ENCODE data around the gene MMP8.

Gene MMP8

DNA sequence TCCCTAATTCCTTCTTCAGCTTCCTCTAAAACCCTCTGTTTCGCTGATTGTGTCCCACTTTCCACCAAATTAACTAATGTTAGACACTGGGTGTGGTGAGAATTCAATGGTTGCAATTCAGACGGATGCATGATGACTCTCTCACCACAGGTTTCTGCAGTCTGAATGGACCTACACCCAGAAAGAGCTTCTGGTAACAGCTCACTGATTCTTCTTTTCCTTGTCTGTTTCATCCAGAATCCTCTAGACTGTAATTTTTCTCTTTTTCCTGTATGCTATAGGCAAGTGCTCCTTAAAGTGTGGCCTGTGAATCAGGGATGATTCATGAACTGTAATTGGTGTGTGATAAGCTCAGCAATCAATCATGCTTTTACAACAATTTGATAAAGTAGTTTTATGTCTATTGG is 37.6 kb upstream of the MMP8 start:
- no peaks in the 10 kb centered on the region for H3K9me3 ChIP-seq (ENCODE audit: control insufficient read depth, insufficient read depth, low read depth, low read length)
- no peaks in the 10 kb centered on the region for H3K4me1 ChIP-seq (ENCODE audit: control insufficient read depth, insufficient read depth, low read length)
- H3K27ac ChIP-seq (ENCODE audit: extremely low read depth, low read depth, low read length), result no peak overlapping the region
- TF ChIP-seq, protein P1, sequence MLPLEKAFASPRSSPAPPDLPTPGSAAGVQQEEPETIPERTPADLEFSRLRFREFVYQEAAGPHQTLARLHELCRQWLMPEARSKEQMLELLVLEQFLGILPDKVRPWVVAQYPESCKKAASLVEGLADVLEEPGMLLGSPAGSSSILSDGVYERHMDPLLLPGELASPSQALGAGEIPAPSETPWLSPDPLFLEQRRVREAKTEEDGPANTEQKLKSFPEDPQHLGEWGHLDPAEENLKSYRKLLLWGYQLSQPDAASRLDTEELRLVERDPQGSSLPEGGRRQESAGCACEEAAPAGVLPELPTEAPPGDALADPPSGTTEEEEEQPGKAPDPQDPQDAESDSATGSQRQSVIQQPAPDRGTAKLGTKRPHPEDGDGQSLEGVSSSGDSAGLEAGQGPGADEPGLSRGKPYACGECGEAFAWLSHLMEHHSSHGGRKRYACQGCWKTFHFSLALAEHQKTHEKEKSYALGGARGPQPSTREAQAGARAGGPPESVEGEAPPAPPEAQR (tag by site-specific recombination; IDR thresholded peaks at IDR 0.05), result no peak
- no peak for TF ChIP-seq ZSCAN23 (tag by site-specific recombination; IDR thresholded peaks at IDR 0.05)
- TF ChIP-seq, protein P2, sequence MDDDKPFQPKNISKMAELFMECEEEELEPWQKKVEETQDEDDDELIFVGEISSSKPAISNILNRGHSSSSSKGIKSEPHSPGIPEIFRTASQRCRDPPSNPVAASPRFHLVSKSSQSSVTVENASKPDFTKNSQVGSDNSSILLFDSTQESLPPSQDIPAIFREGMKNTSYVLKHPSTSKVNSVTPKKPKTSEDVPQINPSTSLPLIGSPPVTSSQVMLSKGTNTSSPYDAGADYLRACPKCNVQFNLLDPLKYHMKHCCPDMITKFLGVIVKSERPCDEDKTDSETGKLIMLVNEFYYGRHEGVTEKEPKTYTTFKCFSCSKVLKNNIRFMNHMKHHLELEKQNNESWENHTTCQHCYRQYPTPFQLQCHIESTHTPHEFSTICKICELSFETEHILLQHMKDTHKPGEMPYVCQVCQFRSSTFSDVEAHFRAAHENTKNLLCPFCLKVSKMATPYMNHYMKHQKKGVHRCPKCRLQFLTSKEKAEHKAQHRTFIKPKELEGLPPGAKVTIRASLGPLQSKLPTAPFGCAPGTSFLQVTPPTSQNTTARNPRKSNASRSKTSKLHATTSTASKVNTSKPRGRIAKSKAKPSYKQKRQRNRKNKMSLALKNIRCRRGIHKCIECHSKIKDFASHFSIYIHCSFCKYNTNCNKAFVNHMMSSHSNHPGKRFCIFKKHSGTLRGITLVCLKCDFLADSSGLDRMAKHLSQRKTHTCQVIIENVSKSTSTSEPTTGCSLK (tag by site-specific recombination; IDR thresholded peaks at IDR 0.05), result no peak
- no peak for TF ChIP-seq BCL11A (tag by site-specific recombination; IDR thresholded peaks at IDR 0.05; ENCODE audit: low read depth)
- no peak for TF ChIP-seq ELK4 (IDR thresholded peaks at IDR 0.05; ENCODE audit: borderline replicate concordance, low read depth, low read length)
- no peak for TF ChIP-seq ZBTB11 (tag by site-specific recombination; conservative IDR thresholded peaks at IDR 0.05; ENCODE audit: low read depth)
- no peak for TF ChIP-seq ZNF76 (tag by site-specific recombination; IDR thresholded peaks at IDR 0.05; ENCODE audit: borderline replicate concordance, low read depth)
- no peak for TF ChIP-seq ZNF311 (tag by site-specific recombination; IDR thresholded peaks at IDR 0.05; ENCODE audit: borderline replicate concordance)
- TF ChIP-seq, protein P3, sequence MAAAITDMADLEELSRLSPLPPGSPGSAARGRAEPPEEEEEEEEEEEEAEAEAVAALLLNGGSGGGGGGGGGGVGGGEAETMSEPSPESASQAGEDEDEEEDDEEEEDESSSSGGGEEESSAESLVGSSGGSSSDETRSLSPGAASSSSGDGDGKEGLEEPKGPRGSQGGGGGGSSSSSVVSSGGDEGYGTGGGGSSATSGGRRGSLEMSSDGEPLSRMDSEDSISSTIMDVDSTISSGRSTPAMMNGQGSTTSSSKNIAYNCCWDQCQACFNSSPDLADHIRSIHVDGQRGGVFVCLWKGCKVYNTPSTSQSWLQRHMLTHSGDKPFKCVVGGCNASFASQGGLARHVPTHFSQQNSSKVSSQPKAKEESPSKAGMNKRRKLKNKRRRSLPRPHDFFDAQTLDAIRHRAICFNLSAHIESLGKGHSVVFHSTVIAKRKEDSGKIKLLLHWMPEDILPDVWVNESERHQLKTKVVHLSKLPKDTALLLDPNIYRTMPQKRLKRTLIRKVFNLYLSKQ (tag by site-specific recombination; IDR thresholded peaks at IDR 0.05; ENCODE audit: borderline replicate concordance), result no peak
- no peak for TF ChIP-seq SCRT1 (tag by site-specific recombination; IDR thresholded peaks at IDR 0.05; ENCODE audit: borderline replicate concordance)
- no peak for TF ChIP-seq ZNF302 (tag by site-specific recombination; IDR thresholded peaks at IDR 0.05; ENCODE audit: low read depth)
- no peak for TF ChIP-seq REPIN1 (tag by site-specific recombination; IDR thresholded peaks at IDR 0.05; ENCODE audit: low read depth)
- no peaks in the 10 kb centered on the region for H3K36me3 ChIP-seq (ENCODE audit: control insufficient read depth in 2 of 2, insufficient read depth in 1 of 2, low read length in 2 of 2)
- ChIA-PET POLR2A (no interaction called here), CTCF (interaction anchor here (0.7 to 1.0 kb wide), 3 partner anchors 8 to 178 kb away, joined by 3 read pairs; no protein-coding TSS in a partner anchor)
- H3K4me3 ChIP-seq (ENCODE audit: low read depth, low read length), result no peak overlapping the region

- H3K4me3 ChIP-seq (ENCODE audit: low read depth, low read length), result no peak overlapping the region
- ChIA-PET POLR2A (interaction anchor here (0.6 kb wide), 1 partner anchor 415 kb away, joined by 3 read pairs; the partner anchor contains the start of gene BIRC2), CTCF (interaction anchor here (0.8 to 1.1 kb wide), 4 partner anchors 8 to 179 kb away, joined by 3 read pairs; no protein-coding TSS in a partner anchor)
- TF ChIP-seq, protein P4, sequence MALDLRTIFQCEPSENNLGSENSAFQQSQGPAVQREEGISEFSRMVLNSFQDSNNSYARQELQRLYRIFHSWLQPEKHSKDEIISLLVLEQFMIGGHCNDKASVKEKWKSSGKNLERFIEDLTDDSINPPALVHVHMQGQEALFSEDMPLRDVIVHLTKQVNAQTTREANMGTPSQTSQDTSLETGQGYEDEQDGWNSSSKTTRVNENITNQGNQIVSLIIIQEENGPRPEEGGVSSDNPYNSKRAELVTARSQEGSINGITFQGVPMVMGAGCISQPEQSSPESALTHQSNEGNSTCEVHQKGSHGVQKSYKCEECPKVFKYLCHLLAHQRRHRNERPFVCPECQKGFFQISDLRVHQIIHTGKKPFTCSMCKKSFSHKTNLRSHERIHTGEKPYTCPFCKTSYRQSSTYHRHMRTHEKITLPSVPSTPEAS (tag by site-specific recombination; IDR thresholded peaks at IDR 0.05), result no peak
- TF ChIP-seq PRDM1 (tag by site-specific recombination; IDR thresholded peaks at IDR 0.05), result no peak
- no peak for TF ChIP-seq ELK4 (IDR thresholded peaks at IDR 0.05; ENCODE audit: borderline replicate concordance, low read depth, low read length)
- TF ChIP-seq ZNF18 (tag by site-specific recombination; IDR thresholded peaks at IDR 0.05), result no peak
- TF ChIP-seq ZNF560 (tag by site-specific recombination; IDR thresholded peaks at IDR 0.05; ENCODE audit: borderline replicate concordance), result no peak
- no peak for TF ChIP-seq ZNF221 (tag by site-specific recombination; IDR thresholded peaks at IDR 0.05; ENCODE audit: borderline replicate concordance)
- no peak for TF ChIP-seq ZNF510 (tag by site-specific recombination; IDR thresholded peaks at IDR 0.05; ENCODE audit: insufficient replicate concordance)
Observed at GRCh38 chr11:102761646-102762238, 37.0 kb upstream of the MMP8 start.

More at GRCh38 chr11:102761646-102762238, 37.0 kb upstream of the MMP8 start:
- Histone ChIP-seq H3K27ac (ENCODE audit: extremely low read depth, low read depth, low read length) (no peak overlapping the region), H3K4me1 (ENCODE audit: control insufficient read depth, insufficient read depth, low read length) (no peaks in the 10 kb centered on the region), H3K9me3 (ENCODE audit: control insufficient read depth, insufficient read depth, low read depth, low read length) (no peaks in the 10 kb centered on the region), H3K36me3 (ENCODE audit: control insufficient read depth in 2 of 2, insufficient read depth in 1 of 2, low read length in 2 of 2) (no peaks in the 10 kb centered on the region)

Measured in HEK293 (cell line).